OCI-LY7 (cell line): ENCODE results near the gene PHACTR2.

Experiments used
- EZH2phosphoT487 ChIP-seq: fragments of 200-600 bp; sonication (generic); IDR thresholded peaks from 2 replicates; pipeline ENCODE4 v1.6.1; 2018; ENCODE audit warnings: low read depth, borderline replicate concordance, mild to moderate bottlenecking, mixed run types, antibody characterized with exemption, low read length, moderate library complexity, mixed read lengths
- TF ChIP-seq, protein P1 (sequence below): fragments of 200-600 bp; sonication (generic); conservative IDR thresholded peaks from 2 replicates; pipeline ENCODE4 v1.5.1; 2014; ENCODE audit warnings: mild to moderate bottlenecking, antibody characterized with exemption, low read length, moderate library complexity, mixed read lengths

- TF ChIP-seq, protein P1, sequence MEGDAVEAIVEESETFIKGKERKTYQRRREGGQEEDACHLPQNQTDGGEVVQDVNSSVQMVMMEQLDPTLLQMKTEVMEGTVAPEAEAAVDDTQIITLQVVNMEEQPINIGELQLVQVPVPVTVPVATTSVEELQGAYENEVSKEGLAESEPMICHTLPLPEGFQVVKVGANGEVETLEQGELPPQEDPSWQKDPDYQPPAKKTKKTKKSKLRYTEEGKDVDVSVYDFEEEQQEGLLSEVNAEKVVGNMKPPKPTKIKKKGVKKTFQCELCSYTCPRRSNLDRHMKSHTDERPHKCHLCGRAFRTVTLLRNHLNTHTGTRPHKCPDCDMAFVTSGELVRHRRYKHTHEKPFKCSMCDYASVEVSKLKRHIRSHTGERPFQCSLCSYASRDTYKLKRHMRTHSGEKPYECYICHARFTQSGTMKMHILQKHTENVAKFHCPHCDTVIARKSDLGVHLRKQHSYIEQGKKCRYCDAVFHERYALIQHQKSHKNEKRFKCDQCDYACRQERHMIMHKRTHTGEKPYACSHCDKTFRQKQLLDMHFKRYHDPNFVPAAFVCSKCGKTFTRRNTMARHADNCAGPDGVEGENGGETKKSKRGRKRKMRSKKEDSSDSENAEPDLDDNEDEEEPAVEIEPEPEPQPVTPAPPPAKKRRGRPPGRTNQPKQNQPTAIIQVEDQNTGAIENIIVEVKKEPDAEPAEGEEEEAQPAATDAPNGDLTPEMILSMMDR: no peak
- no peak for TF ChIP-seq EZH2phosphoT487
Measured at GRCh38 chr6:143767433-143767832, 89.7 kb downstream of the PHACTR2 start.
